T47D (cell line): ENCODE results near the gene KRT9.

Source experiments
- DNase-seq, 2 experiments: peaks; one replicate each; pipeline versions ENCODE4 v3.0.0 to v3.0.0-alpha.2; 2011 to 2012; ENCODE audit warnings: low read depth in 1 of 2, low spot score in 1 of 2
- JUND ChIP-seq: IDR thresholded peaks from 2 replicates; pipeline ENCODE4 v1.6.1; 2012; ENCODE audit warnings: low read depth
- in situ Hi-C: cut with HindIII; loops from 2 replicates; pipeline ENCODE4 v1.10.0; 2016; ENCODE audit warnings: low sequenced_read_pairs, low pct_unique_long_range_greater_than_20kb

Gene KRT9

GRCh38 chr17:41532947-41533570 is 38.8 kb downstream of the KRT9 start:
- in situ Hi-C loops: no loop called here
- no peak for TF ChIP-seq JUND
- DNase-seq: peak in 1 of 2 experiments; percentile 97

- in situ Hi-C loops: no loop called here
- no peak for TF ChIP-seq JUND
These were observed 39.9 kb downstream of the KRT9 start for GRCh38 chr17:41531993-41532392.

DNA sequence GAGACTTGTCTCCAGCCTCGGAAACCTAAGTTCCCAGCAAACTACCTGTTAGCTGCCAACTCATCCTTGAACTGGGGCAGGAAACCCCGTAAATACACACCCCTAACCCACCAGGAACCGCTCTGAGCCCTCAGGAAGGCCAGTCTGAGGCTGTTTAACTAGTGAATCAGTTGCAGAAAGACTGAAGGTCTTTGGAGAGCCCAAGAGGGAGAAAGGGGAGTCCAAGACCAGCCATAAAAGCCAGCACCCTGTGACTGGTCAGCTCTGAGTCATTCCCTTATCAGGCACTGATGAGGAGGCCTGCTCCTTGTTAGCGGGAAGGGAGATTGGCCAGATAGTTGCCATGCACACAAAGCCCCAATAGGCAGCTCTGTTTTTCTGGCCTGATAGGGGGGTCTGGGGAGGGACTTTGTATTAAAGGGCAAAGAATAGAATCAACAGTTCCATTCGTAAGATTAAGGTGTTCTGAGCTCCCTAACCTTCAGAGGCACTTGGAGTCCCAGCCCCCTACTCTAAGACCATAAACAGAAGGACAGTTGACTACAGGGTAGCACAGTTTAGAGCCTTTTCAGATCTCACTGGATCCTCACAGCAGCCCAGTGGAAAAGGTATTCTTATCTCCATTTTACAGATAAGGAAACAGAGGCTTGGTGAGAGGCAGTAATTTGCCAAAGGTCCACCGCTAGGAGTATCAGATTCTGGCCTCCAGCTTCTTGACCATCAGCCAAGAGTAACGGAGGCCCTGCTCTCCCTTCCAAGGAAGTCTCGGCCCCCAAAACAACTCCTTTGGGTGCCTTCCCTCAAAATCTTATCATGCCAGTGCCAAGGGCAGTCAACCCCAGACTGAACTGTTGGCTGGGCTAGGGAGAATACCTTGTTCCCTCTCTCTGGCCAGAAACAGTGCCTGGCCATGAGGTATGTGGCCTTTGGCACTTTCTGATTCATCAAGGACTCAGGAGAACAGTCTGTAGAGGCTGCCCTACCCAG is 41.5 kb downstream of the KRT9 start:
- in situ Hi-C loops: no loop called here
- peak in 1 of 2 experiments; percentile 57 for DNase-seq

More at GRCh38 chr17:41531993-41532392, 39.9 kb downstream of the KRT9 start:
- DNase-seq: no peak

DNA sequence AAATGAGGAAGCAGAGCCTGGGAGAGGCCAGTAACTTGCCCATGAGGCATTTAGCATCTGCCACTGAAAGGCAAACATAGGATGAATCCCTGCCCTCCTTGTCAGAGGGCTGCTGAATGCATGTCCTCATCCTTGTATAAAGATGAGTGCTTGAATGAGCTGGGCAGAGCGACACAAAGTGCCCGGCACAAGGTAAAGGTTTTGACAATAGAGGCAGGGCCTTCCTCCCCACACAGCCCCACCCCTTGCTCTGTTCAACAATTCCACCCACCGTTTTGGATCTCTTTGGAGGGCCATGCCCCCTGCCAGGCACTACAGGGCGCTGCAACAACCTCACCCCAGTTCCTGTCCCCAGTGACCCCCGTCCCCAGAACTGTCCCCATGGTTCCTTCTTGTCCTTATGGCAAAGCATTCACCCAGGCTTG is 42.4 kb downstream of the KRT9 start:
- DNase-seq: peak in 1 of 2 experiments; percentile 84
- no peak for TF ChIP-seq JUND
- in situ Hi-C loops: no loop called here

More for the DNA sequence above, 41.5 kb downstream of the KRT9 start:
- no peak for TF ChIP-seq JUND

DNA sequence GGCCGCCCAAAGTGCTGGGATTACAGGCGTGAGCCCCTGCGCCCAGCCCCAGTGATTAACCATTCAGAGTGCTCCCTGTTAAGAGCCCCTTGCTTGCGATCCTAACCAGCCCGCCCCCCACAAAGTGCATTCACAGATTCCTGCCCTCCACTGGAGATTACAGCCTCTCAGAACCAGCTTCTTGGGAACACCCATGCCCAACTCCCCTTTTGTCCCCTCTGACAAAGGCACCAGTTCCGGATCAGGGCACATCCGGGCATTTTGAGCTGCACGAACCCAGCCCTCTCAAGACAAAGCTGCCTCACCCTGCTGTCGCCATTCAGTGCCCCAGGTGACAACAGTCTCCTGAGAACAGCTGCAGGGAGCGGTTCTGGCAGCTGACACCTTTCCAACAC is 42.9 kb downstream of the KRT9 start:
- peak in 1 of 2 experiments; percentile 83 for DNase-seq
- in situ Hi-C loops: no loop called here
- TF ChIP-seq JUND: no peak

DNA sequence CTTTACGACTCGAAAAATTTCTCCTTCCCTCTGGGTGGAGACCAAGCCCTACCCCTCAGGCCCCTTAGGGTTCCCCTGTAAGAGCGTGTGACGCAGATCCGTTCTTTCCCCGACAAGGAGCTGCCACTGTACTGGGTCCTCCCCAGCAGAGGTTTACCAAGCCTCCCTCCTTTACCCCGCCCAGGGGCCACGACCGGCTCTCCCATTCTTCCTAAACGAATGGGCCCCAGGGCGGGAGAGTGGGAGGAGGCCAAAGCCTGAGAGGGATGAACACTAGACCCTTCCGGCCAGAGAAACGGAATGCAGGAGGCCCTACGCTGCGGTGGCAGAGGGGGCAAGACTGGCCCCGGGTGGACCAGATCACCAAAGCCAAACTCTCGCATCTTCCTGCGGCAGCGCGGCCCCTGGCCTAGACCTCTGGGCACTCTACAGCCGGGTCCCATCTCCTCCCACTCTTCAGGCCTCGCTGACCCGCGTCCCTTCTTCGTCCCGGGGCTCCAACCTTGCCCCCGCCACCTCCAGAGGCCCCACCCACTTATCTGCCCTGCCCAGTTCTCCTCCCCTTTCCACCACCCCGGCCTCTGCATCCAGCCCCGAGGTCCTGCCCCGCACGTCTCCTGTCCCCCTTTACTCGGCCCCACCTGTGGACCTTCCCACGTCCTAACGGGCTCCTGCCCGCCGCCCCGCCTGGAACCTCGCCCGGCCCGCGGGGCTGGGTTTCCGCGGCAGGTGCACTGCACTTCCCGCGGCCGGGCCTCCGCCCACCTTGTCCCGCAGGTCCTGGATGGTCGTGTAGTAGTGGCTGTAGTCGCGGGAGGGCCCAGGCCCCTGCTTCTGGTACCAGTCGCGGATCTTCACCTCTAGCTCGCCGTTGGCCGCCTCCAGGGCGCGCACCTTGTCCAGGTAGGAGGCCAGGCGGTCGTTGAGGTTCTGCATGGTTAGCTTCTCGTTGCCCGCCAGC is 44.5 kb downstream of the KRT9 start:
- in situ Hi-C loops: no loop called here
- peak in 1 of 2 experiments; percentile 70 for DNase-seq
- peak; percentile 3; the same call in 1 of the 2 replicates for TF ChIP-seq JUND

GRCh38 chr17:41524261-41524660 is 47.6 kb downstream of the KRT9 start:
- peak in 1 of 2 experiments; percentile 85 for DNase-seq
- no peak; the same call in 1 of the 2 replicates for TF ChIP-seq JUND
- in situ Hi-C loops: no loop called here

DNA sequence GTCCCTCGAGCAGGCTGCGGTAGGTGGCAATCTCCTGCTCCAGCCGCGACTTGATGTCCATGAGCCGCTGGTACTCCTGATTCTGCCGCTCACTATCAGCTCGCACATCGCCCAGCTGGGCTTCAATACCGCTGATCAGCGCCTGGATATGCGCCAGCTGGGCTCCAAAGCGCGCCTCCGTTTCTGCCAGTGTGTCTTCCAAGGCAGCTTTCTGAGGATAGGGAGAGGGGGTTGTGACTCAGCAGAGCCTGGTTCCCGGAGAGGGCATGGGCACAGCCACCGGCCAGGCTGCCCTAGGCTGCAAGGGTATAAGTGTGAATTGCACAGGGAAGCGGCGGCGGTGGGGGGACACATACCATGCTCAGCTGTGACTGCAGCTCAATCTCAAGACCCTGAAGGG is 48.1 kb downstream of the KRT9 start:
- peak in 1 of 2 experiments; percentile 84 for DNase-seq
- in situ Hi-C loops: no loop called here
- TF ChIP-seq JUND: no peak

GRCh38 chr17:41523225-41523593 is 48.6 kb downstream of the KRT9 start:
- no peak for TF ChIP-seq JUND
- DNase-seq: peak in 1 of 2 experiments; percentile 68
- in situ Hi-C loops: no loop called here

- in situ Hi-C loops: no loop called here
These were observed 49.3 kb downstream of the KRT9 start for GRCh38 chr17:41522301-41523224.

DNA sequence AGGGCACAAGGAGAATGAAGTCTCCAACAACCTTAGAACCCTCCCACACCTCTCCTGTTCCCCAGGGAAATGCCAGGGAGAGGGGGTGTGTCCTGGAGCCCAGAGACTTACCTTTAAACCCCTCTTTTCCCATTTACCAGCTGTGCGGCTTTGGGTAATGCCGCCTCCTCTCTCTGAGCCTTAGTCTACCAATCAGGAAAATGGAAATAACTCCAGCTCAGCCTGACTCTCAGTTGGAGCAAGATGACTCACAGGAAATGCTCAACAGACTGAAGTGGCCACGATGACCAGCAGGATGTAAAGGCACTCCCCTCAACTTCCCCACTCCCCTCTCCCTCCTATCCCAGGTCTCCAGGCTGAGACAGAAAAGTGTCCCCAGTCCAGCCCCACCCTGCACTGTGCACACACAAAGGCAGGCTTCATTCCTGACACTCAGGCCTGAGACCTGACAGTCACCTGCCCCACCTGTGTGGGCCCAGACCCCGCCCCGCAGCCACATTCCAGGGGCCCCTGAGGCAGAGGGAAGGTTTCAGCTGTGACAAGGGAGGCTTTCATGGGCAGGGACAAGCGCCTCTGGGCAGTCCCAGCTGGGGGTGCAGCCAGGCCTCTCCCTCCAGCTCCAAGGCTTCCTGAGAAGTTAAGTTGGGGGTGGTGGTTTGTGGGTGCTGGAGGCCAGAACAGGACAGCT is 50.1 kb downstream of the KRT9 start:
- in situ Hi-C loops: no loop called here
- no peak; the same call in 1 of the 2 replicates for TF ChIP-seq JUND
- DNase-seq: no peak

More at GRCh38 chr17:41522301-41523224, 49.3 kb downstream of the KRT9 start:
- peak in 1 of 2 experiments; percentile 98 for DNase-seq
- TF ChIP-seq JUND: peak; percentile 70; the same call in 1 of the 2 replicates
